GM20431 (cell line): ENCODE results near the gene GABRB1.

Experiments
- in situ Hi-C: fragments of 300-500 bp; cut with MseI, MboI; formaldehyde crosslinking; loops from one replicate; pipeline ENCODE4 v1.15.0; 2020; ENCODE audit warnings: low sequenced_read_pairs; ENCODE audit not compliant: unreplicated experiment

The GABRB1 gene

GRCh38 chr4:47372561-47372960 is 341.2 kb downstream of the GABRB1 start:
- in situ Hi-C loops: no loop called here

- in situ Hi-C loops: no loop called here
These were observed 341.8 kb downstream of the GABRB1 start for GRCh38 chr4:47373174-47373573.

- in situ Hi-C loops: no loop called here
These were observed 342.3 kb downstream of the GABRB1 start for GRCh38 chr4:47373709-47374108.

GRCh38 chr4:47374477-47374876 is 343.1 kb downstream of the GABRB1 start:
- in situ Hi-C loops: no loop called here

GRCh38 chr4:47378021-47378530 is 346.7 kb downstream of the GABRB1 start:
- in situ Hi-C loops: loop anchor here (25.0 kb wide), 1 partner anchor 441 kb away; no protein-coding TSS in a partner anchor

GRCh38 chr4:47381172-47381571 is 349.8 kb downstream of the GABRB1 start:
- in situ Hi-C loops: loop anchor here (25.0 kb wide), 1 partner anchor 444 kb away; no protein-coding TSS in a partner anchor

- in situ Hi-C loops: loop anchor here (25.0 kb wide), 1 partner anchor 446 kb away; no protein-coding TSS in a partner anchor
These were observed 351.5 kb downstream of the GABRB1 start for GRCh38 chr4:47382846-47383360.

- in situ Hi-C loops: loop anchor here (25.0 kb wide), 1 partner anchor 447 kb away; no protein-coding TSS in a partner anchor
These were observed 352.6 kb downstream of the GABRB1 start for GRCh38 chr4:47383829-47384427.

GRCh38 chr4:47386146-47386545 is 354.8 kb downstream of the GABRB1 start:
- in situ Hi-C loops: loop anchor here (25.0 kb wide), 1 partner anchor 449 kb away; no protein-coding TSS in a partner anchor

- in situ Hi-C loops: loop anchor here (25.0 kb wide), 1 partner anchor 449 kb away; no protein-coding TSS in a partner anchor
These were observed 355.3 kb downstream of the GABRB1 start for GRCh38 chr4:47386561-47387235.

GRCh38 chr4:47390428-47391125 is 359.2 kb downstream of the GABRB1 start:
- in situ Hi-C loops: loop anchor here (25.0 kb wide), 1 partner anchor 453 kb away; no protein-coding TSS in a partner anchor

- in situ Hi-C loops: loop anchor here (25.0 kb wide), 1 partner anchor 454 kb away; no protein-coding TSS in a partner anchor
These were observed 359.9 kb downstream of the GABRB1 start for GRCh38 chr4:47391256-47391655.

- in situ Hi-C loops: no loop called here
These were observed 375.0 kb downstream of the GABRB1 start for GRCh38 chr4:47406408-47406807.

- in situ Hi-C loops: no loop called here
These were observed 378.9 kb downstream of the GABRB1 start for GRCh38 chr4:47410271-47410670.

GRCh38 chr4:47413521-47413920 is 382.2 kb downstream of the GABRB1 start:
- in situ Hi-C loops: no loop called here

- in situ Hi-C loops: no loop called here
These were observed 384.4 kb downstream of the GABRB1 start for GRCh38 chr4:47415719-47416118.

- in situ Hi-C loops: no loop called here
These were observed 386.8 kb downstream of the GABRB1 start for GRCh38 chr4:47418147-47418546.

GRCh38 chr4:47419296-47419695 is 387.9 kb downstream of the GABRB1 start:
- in situ Hi-C loops: no loop called here

GRCh38 chr4:47425628-47426027 is 394.3 kb downstream of the GABRB1 start:
- in situ Hi-C loops: no loop called here

GRCh38 chr4:47427935-47428334 is 396.6 kb downstream of the GABRB1 start:
- in situ Hi-C loops: no loop called here
